Gastrocnemius medialis (tissue), 4 donors: Measurements from ENCODE around the gene PIP4P1. TPM values are rescaled to one million over a fixed set of nuclear protein-coding genes. Genes with fewer than 3 reads are reported as not detected.

Source experiments
- ATAC-seq, 2 donors: fragments of 150-250 bp; one replicate each; pipeline ENCODE4 v1.9.1; 2016
- DNase-seq, 2 donors: peaks; one replicate each; pipeline ENCODE4 v3.0.0-alpha.2; 2019
- H3K27ac ChIP-seq, 4 donors: fragments of 200-600 bp; sonication (generic); 1 replicate in 1 of 4; 2 replicates in 3 of 4; pipeline ENCODE4 v1.5.1; 2016 to 2018; ENCODE audit warnings: mild to moderate bottlenecking in 2 of 4, moderate library complexity in 1 of 4
- H3K27me3 ChIP-seq, 3 donors: fragments of 200-600 bp; sonication (generic) in 2 of 3; 1 replicate in 1 of 3; 2 replicates in 2 of 3; pipeline versions ENCODE4 v1.5.1 to v1.6.0; 2016 to 2019; ENCODE audit warnings: mild to moderate bottlenecking in 1 of 3, moderate library complexity in 1 of 3
- H3K36me3 ChIP-seq, 2 donors: fragments of 200-600 bp; sonication (generic) in 1 of 2; one replicate each; pipeline ENCODE4 v1.5.1; 2017 to 2018
- H3K4me1 ChIP-seq, 2 donors: fragments of 200-600 bp; sonication (generic) in 1 of 2; one replicate each; pipeline ENCODE4 v1.5.1; 2016 to 2017; ENCODE audit warnings: mild to moderate bottlenecking in 2 of 2
- H3K4me3 ChIP-seq, 4 donors: fragments of 200-600 bp; sonication (generic) in 3 of 4; 1 replicate in 1 of 4; 2 replicates in 3 of 4; pipeline ENCODE4 v1.5.1; 2016 to 2019; ENCODE audit warnings: mild to moderate bottlenecking in 2 of 4
- H3K9me3 ChIP-seq, 3 donors: fragments of 200-600 bp; sonication (generic) in 2 of 3; 1 replicate in 1 of 3; 2 replicates in 2 of 3; pipeline ENCODE4 v1.5.1; 2016 to 2019
- CTCF ChIP-seq, 5 experiments: fragments of 450-650 bp in 3 of 5; fragments of 200-600 bp in 2 of 5; sonication (generic) in 2 of 5; IDR thresholded peaks in 4 of 5; conservative IDR thresholded peaks in 1 of 5; 1 replicate in 4 of 5; 2 replicates in 1 of 5; pipeline ENCODE4 v1.5.1; 2016 to 2019; ENCODE audit warnings: antibody characterized with exemption in 5 of 5, mild to moderate bottlenecking in 3 of 5, moderate library complexity in 3 of 5
- POLR2A ChIP-seq, 2 donors: fragments of 450-650 bp; IDR thresholded peaks; one replicate each; pipeline ENCODE4 v1.6.1; 2017; ENCODE audit warnings: antibody characterized with exemption in 2 of 2, mild to moderate bottlenecking in 2 of 2, moderate library complexity in 2 of 2
- in situ Hi-C, 4 donors: fragments of 200-750 bp; cut with MboI; loops; one replicate each; pipeline versions ENCODE4 v1.15.0 to v1.8.0; 2017; ENCODE audit warnings: low sequenced_read_pairs in 4 of 4
- intact Hi-C: fragments of 100-400 bp; cut with DNase I; formaldehyde crosslinking; loops from one replicate; pipeline ENCODE4 v1.15.1; 2023; ENCODE audit warnings: low total_unique reads
- total RNA-seq, 4 donors: library from RNA; depleted of rRNA; stranded (reverse); fragments of >200 nt; gene quantifications; one replicate each; pipeline versions ENCODE4 v1.1.0 to v1.2.3, GENCODE V29; 2016

Gene PIP4P1
- total RNA-seq, 4 donors from 2014 or later: 18.8 to 38.5 (median 21.7) TPM

DNA sequence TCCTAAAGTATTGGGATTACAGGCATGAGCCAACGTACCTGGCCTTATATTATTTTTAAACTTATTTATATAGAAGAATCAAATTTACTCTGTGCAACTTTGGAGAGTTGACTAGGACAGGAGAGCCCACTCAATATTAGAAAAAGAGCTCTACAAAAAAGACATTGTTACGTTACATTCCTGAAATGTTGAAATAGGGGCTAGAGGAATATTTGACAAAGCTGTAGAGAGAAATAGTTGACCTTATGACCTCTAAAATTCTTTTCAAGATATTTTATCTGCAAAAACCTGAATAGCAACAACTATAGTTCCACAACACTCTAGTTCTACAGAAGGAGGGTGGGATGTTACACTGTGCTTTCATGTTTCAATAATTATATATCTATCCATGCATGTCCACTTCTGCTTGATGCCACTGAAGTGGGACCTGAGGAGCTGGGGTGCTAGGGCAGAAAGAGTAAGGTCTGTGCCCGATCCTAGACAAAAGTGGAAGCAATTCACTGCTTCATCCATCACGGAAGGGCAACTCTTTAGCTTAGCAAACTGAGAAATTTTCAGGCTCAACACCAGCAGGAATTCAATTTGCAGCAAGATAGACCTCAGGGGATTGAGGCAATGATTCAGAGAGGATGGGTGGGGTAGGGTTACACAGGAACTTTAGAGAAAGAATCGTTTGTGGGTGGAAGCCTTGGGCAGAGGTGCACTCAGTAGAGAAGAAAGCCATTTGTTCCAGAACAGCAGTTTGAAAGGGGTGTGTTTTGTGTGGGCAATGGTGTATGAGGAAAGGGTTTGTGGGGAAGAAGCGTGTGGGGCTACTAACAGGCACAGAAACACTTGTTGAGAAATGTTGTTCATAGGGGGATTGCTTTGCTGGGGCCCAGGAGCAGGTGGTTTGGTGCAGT lies 28.1 kb upstream of the PIP4P1 start:
- DNase-seq: no peak

DNA sequence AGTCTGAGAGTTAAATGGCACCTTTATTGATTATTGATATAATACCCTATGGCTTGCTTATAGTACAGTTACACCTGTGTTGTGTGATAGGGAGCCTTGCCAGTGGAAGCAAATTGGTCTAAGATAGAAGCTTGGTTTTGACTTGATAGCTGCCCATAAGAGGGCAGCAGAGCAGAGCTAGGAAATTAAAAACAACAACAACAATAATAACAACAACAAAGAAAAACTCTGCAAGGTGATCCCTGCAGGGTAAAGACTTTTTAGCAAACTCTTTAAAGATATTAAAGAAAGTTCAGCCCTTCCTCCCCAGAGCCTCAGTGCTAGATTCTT lies 26.1 kb upstream of the PIP4P1 start:
- in situ Hi-C loops: no loop called here
- ATAC-seq (no peak), DNase-seq (no peak)
- Histone ChIP-seq H3K4me1 (peaks cover 0 to 6% of the 10 kb centered on the region in 2 donors), H3K4me3 (no peak overlapping the region), H3K36me3 (no peaks in the 10 kb centered on the region), H3K27me3 (no peaks in the 10 kb centered on the region), H3K27ac (no peak overlapping the region), H3K9me3 (no peaks in the 10 kb centered on the region)
- TF ChIP-seq CTCF (IDR thresholded peaks at IDR 0.05 in 4 of 5, conservative IDR thresholded peaks at IDR 0.05 in 1 of 5): no peak
- TF ChIP-seq POLR2A (IDR thresholded peaks at IDR 0.05): no peak
- intact Hi-C loops: no loop called here

More for the DNA sequence above, 28.1 kb upstream of the PIP4P1 start:
- Histone ChIP-seq H3K4me1 (peaks cover 0 to 6% of the 10 kb centered on the region in 2 donors), H3K36me3 (no peaks in the 10 kb centered on the region), H3K27me3 (no peaks in the 10 kb centered on the region), H3K9me3 (no peaks in the 10 kb centered on the region), H3K4me3 (no peak overlapping the region), H3K27ac (peak overlapping the region in 1 of 4 donors; percentile 34)
- TF ChIP-seq POLR2A (IDR thresholded peaks at IDR 0.05) (no peak), CTCF (IDR thresholded peaks at IDR 0.05 in 4 of 5, conservative IDR thresholded peaks at IDR 0.05 in 1 of 5) (no peak)
- no peak for ATAC-seq
- intact Hi-C loops (no loop called here), in situ Hi-C loops (no loop called here)

- peaks cover 0 to 6% of the 10 kb centered on the region in 2 donors for H3K4me1 ChIP-seq
- intact Hi-C loops (no loop called here), in situ Hi-C loops (no loop called here)
- TF ChIP-seq POLR2A (IDR thresholded peaks at IDR 0.05) (no peak), CTCF (IDR thresholded peaks at IDR 0.05 in 4 of 5, conservative IDR thresholded peaks at IDR 0.05 in 1 of 5) (no peak)
- H3K27me3 ChIP-seq: no peaks in the 10 kb centered on the region
- H3K4me3 ChIP-seq: no peak overlapping the region
- H3K36me3 ChIP-seq: no peaks in the 10 kb centered on the region
- DNase-seq (no peak), ATAC-seq (no peak)
- no peaks in the 10 kb centered on the region for H3K9me3 ChIP-seq
- H3K27ac ChIP-seq: no peak overlapping the region
Measured at GRCh38 chr14:20486684-20487395, 25.6 kb upstream of the PIP4P1 start.

- H3K4me3 ChIP-seq: no peak overlapping the region
- TF ChIP-seq POLR2A (IDR thresholded peaks at IDR 0.05) (no peak), CTCF (IDR thresholded peaks at IDR 0.05 in 4 of 5, conservative IDR thresholded peaks at IDR 0.05 in 1 of 5) (no peak)
- no peak overlapping the region for H3K27ac ChIP-seq
- H3K36me3 ChIP-seq: no peaks in the 10 kb centered on the region
- DNase-seq: no peak
- in situ Hi-C loops: no loop called here
- intact Hi-C loops: no loop called here
- H3K9me3 ChIP-seq: no peaks in the 10 kb centered on the region
- H3K27me3 ChIP-seq: no peaks in the 10 kb centered on the region
- no peak for ATAC-seq
- H3K4me1 ChIP-seq: peaks cover 0 to 6% of the 10 kb centered on the region in 2 donors
Measured at GRCh38 chr14:20485900-20486299, 24.7 kb upstream of the PIP4P1 start.
